Bronchial epithelial cell (primary cell): ENCODE data around the gene FNDC10. TPM values are rescaled to one million over a fixed set of nuclear protein-coding genes. Genes with fewer than 3 reads are reported as not detected.

Experiments used
- DNase-seq: peaks from one replicate; pipeline ENCODE4 v3.0.0-alpha.2; 2010; ENCODE audit warnings: low read depth
- FAIRE-seq: peaks from 2 replicates; lab custom pipeline; 2011; peaks lifted over from hg19 to GRCh38; lab: Jason Lieb, UNC
- H3K27me3 ChIP-seq: 2 replicates; pipeline ENCODE4 v1.5.1; 2011; ENCODE audit warnings: low read length; ENCODE audit not compliant: control insufficient read depth, insufficient read depth
- H3K36me3 ChIP-seq: 2 replicates; pipeline ENCODE4 v1.5.1; 2011; ENCODE audit warnings: low read length; ENCODE audit not compliant: control insufficient read depth, insufficient read depth
- H3K4me3 ChIP-seq: 2 replicates; pipeline ENCODE4 v1.5.1; 2011; ENCODE audit warnings: mild to moderate bottlenecking, low read depth, low read length, control low read depth
- total RNA-seq: library from RNA; depleted of rRNA; stranded (reverse); fragments of >200 nt; gene quantifications from 2 replicates; pipeline ENCODE4 v1.2.1, GENCODE V29; 2014
- TF ChIP-seq, protein P1 (sequence below): IDR thresholded peaks from 2 replicates; pipeline ENCODE4 v1.5.1; 2011; ENCODE audit warnings: mild to moderate bottlenecking, moderate library complexity, low read length, control low read depth, inconsistent platforms; ENCODE audit not compliant: insufficient read depth, severe bottlenecking

Gene FNDC10
- total RNA-seq, 1 donor from 2014 or later, result 0.26 TPM

DNA sequence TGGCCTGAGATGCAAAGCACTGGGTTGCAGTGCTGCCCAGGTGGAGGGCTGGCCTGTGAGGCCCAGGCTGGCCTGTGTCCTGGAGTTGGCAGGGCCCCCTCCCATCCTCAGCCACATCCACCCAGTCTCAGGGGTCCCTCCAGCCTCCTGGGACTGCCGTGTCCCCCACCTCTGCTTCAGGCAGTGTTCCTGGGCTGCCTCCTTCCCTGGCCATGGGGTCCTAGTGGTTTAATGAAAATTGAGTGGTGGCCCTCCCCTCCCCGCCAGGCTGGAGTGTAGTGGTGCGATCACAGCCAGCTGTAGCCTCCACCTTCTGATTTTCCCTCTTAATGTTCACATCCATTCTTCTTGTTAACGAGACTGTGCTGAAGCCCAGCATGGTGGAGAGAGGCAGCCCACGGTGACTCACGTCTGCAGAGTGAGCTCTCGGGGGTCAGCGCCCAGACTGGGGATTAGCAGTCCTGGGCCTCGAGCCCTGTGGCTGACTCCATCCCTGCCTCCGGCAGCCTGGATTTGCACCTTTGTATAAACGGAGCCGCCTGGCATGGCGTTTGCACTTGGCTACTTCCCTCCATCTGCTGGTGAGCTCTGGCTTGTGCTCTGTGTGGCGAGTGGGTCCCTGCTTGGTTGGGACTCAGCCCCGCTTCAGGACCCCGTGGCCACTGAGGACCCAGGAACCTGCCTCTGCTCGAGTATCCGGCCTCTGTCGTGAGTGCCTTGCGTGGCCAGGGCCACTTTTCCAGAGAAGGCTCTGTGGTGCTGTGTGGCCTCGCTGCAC lies 22.3 kb upstream of the FNDC10 start:
- peaks cover 3% of the 10 kb centered on the region for H3K36me3 ChIP-seq
- TF ChIP-seq, protein P1, sequence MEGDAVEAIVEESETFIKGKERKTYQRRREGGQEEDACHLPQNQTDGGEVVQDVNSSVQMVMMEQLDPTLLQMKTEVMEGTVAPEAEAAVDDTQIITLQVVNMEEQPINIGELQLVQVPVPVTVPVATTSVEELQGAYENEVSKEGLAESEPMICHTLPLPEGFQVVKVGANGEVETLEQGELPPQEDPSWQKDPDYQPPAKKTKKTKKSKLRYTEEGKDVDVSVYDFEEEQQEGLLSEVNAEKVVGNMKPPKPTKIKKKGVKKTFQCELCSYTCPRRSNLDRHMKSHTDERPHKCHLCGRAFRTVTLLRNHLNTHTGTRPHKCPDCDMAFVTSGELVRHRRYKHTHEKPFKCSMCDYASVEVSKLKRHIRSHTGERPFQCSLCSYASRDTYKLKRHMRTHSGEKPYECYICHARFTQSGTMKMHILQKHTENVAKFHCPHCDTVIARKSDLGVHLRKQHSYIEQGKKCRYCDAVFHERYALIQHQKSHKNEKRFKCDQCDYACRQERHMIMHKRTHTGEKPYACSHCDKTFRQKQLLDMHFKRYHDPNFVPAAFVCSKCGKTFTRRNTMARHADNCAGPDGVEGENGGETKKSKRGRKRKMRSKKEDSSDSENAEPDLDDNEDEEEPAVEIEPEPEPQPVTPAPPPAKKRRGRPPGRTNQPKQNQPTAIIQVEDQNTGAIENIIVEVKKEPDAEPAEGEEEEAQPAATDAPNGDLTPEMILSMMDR, result no peak
- no peaks in the 10 kb centered on the region for H3K27me3 ChIP-seq
- FAIRE-seq (no peak), DNase-seq (no peak)
- H3K4me3 ChIP-seq, result no peak overlapping the region

GRCh38 chr1:1621173-1622009 lies 21.5 kb upstream of the FNDC10 start:
- peaks cover 3% of the 10 kb centered on the region for H3K36me3 ChIP-seq
- no peaks in the 10 kb centered on the region for H3K27me3 ChIP-seq
- no peak for FAIRE-seq
- DNase-seq, result no peak
- no peak overlapping the region for H3K4me3 ChIP-seq
- TF ChIP-seq, protein P1, result no peak

GRCh38 chr1:1620433-1621139 lies 20.7 kb upstream of the FNDC10 start:
- FAIRE-seq (no peak), DNase-seq (no peak)
- TF ChIP-seq, protein P1, result no peak
- Histone ChIP-seq H3K4me3 (no peak overlapping the region), H3K36me3 (peaks cover 3% of the 10 kb centered on the region), H3K27me3 (no peaks in the 10 kb centered on the region)

DNA sequence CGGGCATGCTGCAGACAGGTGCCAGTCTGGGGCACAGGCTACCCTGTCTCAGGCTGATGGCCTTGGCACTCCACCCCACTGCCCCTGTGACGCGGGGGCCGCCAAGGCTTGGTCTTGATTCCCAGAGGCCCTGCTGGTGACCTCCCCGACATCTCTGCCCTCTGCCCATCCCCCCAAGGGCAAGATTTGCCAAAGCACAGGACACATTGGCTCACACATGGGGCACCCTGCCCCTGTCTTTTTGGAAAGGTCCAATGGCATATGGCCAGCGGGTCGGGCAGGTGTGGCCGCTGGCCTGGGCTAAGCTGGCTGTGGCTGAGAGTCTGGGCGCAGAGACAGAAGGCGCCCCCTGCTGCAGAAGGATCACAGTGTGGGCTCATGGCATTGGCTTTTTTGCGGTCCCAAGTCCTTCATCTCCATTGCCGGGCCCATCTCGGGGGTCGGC lies 20.0 kb upstream of the FNDC10 start:
- Histone ChIP-seq H3K36me3 (peaks cover 3% of the 10 kb centered on the region), H3K4me3 (no peak overlapping the region), H3K27me3 (no peaks in the 10 kb centered on the region)
- FAIRE-seq, result no peak
- TF ChIP-seq, protein P1, result peak; percentile 34
- no peak for DNase-seq

DNA sequence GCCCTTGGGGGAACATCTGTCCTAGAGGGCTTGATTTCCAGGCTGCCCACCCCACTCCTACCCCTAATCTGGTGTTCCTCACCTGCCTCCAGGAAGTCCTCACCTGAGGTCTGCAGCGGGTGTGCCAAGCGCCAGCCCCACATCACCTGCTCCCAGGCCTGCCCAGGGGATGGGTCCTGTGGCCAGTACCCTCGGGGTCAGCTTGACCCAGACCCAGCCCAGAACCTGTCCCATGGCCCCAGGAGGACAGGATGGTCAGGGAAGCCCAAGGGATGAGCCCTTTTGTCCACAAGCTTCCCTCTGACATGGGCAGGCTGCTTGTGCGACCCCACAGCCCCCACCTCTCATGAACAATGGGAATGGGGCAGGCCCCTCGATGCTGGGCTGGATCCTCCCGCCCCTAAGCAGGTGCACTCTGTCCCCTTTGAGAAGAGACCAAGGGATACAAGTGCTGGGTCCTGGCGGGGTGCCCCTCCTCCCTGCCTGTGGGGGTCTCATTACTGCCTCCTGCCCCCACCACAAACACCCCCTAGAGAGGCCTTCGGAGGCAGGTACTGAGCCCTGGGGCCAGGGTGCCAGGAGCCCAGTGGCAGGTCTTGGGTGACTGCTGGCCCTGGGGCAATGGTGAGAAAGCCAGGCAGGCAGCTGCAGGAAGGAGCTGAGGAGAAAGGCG lies 18.6 kb upstream of the FNDC10 start:
- Histone ChIP-seq H3K4me3 (no peak overlapping the region), H3K36me3 (peaks cover 3% of the 10 kb centered on the region), H3K27me3 (no peaks in the 10 kb centered on the region)
- DNase-seq (no peak), FAIRE-seq (no peak)
- TF ChIP-seq, protein P1, result no peak
